Trophoblast cell (in vitro differentiated cells and primary cell): Measurements from ENCODE around the gene TSPAN9.

Experiments used
- DNase-seq, 2 donors: peaks; one replicate each; pipeline ENCODE4 v3.0.0-alpha.2; 2016
- H2AFZ ChIP-seq: 2 replicates; pipeline ENCODE4 v1.6.1; 2013; ENCODE audit warnings: low read length, moderate library complexity, mild to moderate bottlenecking; ENCODE audit not compliant: insufficient read depth, poor library complexity
- H2AK5ac ChIP-seq: 2 replicates; pipeline ENCODE4 v1.6.1; 2013; ENCODE audit warnings: mild to moderate bottlenecking, low read length
- H2BK120ac ChIP-seq: 2 replicates; pipeline ENCODE4 v1.6.1; 2013; ENCODE audit warnings: low read length, mild to moderate bottlenecking, moderate library complexity; ENCODE audit not compliant: insufficient read depth, poor library complexity
- H2BK12ac ChIP-seq: 2 replicates; pipeline ENCODE4 v1.6.1; 2013; ENCODE audit warnings: mild to moderate bottlenecking, low read length, moderate library complexity
- H2BK5ac ChIP-seq: 2 replicates; pipeline ENCODE4 v1.6.1; 2013; ENCODE audit warnings: low read length, low read depth, moderate library complexity, mild to moderate bottlenecking; ENCODE audit not compliant: poor library complexity
- H3K14ac ChIP-seq: 2 replicates; pipeline ENCODE4 v1.6.1; 2013; ENCODE audit warnings: mild to moderate bottlenecking, low read length
- H3K18ac ChIP-seq: 2 replicates; pipeline ENCODE4 v1.6.1; 2013; ENCODE audit warnings: mild to moderate bottlenecking, low read length
- H3K23ac ChIP-seq: 2 replicates; pipeline ENCODE4 v1.6.1; 2013; ENCODE audit warnings: low read length
- H3K27ac ChIP-seq: 2 replicates; pipeline ENCODE4 v1.5.1; 2013; ENCODE audit warnings: low read depth, mild to moderate bottlenecking, inconsistent platforms, low read length, moderate library complexity
- H3K27me3 ChIP-seq: 2 replicates; pipeline ENCODE4 v1.6.1; 2013; ENCODE audit warnings: inconsistent platforms, mild to moderate bottlenecking, low read length, moderate library complexity; ENCODE audit not compliant: insufficient read depth
- H3K36me3 ChIP-seq, 2 experiments: 1 replicate in 1 of 2; 2 replicates in 1 of 2; pipeline ENCODE4 v1.6.1; 2013; ENCODE audit warnings: low read length in 2 of 2, mild to moderate bottlenecking in 2 of 2, moderate library complexity in 1 of 2; ENCODE audit not compliant: insufficient read depth in 2 of 2, control insufficient read depth in 1 of 2
- H3K4ac ChIP-seq: 2 replicates; pipeline ENCODE4 v1.6.1; 2013; ENCODE audit warnings: low read depth, mild to moderate bottlenecking, low read length, moderate library complexity
- H3K4me1 ChIP-seq, 2 experiments: 1 replicate in 1 of 2; 2 replicates in 1 of 2; pipeline ENCODE4 v1.6.1; 2013; ENCODE audit warnings: low read length in 2 of 2, mild to moderate bottlenecking in 2 of 2, moderate library complexity in 1 of 2; ENCODE audit not compliant: insufficient read depth in 2 of 2, control insufficient read depth in 1 of 2
- H3K4me2 ChIP-seq: 2 replicates; pipeline ENCODE4 v1.6.1; 2013; ENCODE audit warnings: inconsistent platforms, mild to moderate bottlenecking, low read length, moderate library complexity
- H3K4me3 ChIP-seq: 2 replicates; pipeline ENCODE4 v1.5.1; 2013; ENCODE audit warnings: mild to moderate bottlenecking, low read depth, low read length, inconsistent platforms
- H3K79me1 ChIP-seq: one replicate; pipeline ENCODE4 v1.6.1; 2013; ENCODE audit warnings: low read length
- H3K79me2 ChIP-seq: 2 replicates; pipeline ENCODE4 v1.6.1; 2013; ENCODE audit warnings: low read length, mild to moderate bottlenecking; ENCODE audit not compliant: control insufficient read depth, insufficient read depth, poor library complexity
- H3K9ac ChIP-seq: 2 replicates; pipeline ENCODE4 v1.6.1; 2013; ENCODE audit warnings: mild to moderate bottlenecking, low read length
- H3K9me3 ChIP-seq: 2 replicates; pipeline ENCODE4 v1.6.1; 2013; ENCODE audit warnings: low read depth, mild to moderate bottlenecking, control low read depth, inconsistent platforms, low read length; ENCODE audit not compliant: insufficient read depth
- H4K12ac ChIP-seq: 2 replicates; pipeline ENCODE4 v1.6.1; 2013; ENCODE audit warnings: low read depth, mild to moderate bottlenecking, low read length, moderate library complexity
- H4K8ac ChIP-seq: 2 replicates; pipeline ENCODE4 v1.6.1; 2013; ENCODE audit warnings: low read depth, mild to moderate bottlenecking, low read length, moderate library complexity
- H4K91ac ChIP-seq: one replicate; pipeline ENCODE4 v1.6.1; 2013; ENCODE audit warnings: low read depth, mild to moderate bottlenecking, low read length, moderate library complexity
- WGBS: extraction: QIAGEN DNeasy Blood & Tissue Kit; methylation state at CpG from one replicate; pipeline ENCODE4 v1.1.7; 2013; ENCODE audit warnings: missing lambda C conversion rate; ENCODE audit not compliant: insufficient read length, insufficient coverage; ENCODE audit errors: extremely low coverage; 5-methylcytosine and 5-hydroxymethylcytosine counted together

TSPAN9 gene

GRCh38 chr12:3200814-3201233, 123.6 kb downstream of the TSPAN9 start:
- peak overlapping the region; percentile 85 for H3K4me2 ChIP-seq

GRCh38 chr12:3201339-3202051, 124.3 kb downstream of the TSPAN9 start:
- Histone ChIP-seq H4K8ac (no peak overlapping the region), H2AK5ac (no peak overlapping the region), H3K27ac (no peak overlapping the region), H2BK120ac (no peak overlapping the region), H2BK5ac (no peak overlapping the region), H3K4me1 (peaks cover 11 to 13% of the 10 kb centered on the region in 2 experiments), H3K4ac (no peak overlapping the region), H3K9ac (no peak overlapping the region), H3K36me3 (peaks cover 0 to 2% of the 10 kb centered on the region in 2 experiments), H2BK12ac (no peak overlapping the region), H3K4me2 (peak overlapping the region; percentile 85), H2AFZ (no peak overlapping the region), H3K4me3 (no peak overlapping the region), H3K79me1 (no peaks in the 10 kb centered on the region), H3K18ac (no peak overlapping the region), H3K79me2 (no peaks in the 10 kb centered on the region), H4K12ac (no peak overlapping the region), H3K14ac (no peak overlapping the region), H3K27me3 (peaks cover 23% of the 10 kb centered on the region), H3K23ac (no peak overlapping the region), H4K91ac (no peak overlapping the region), H3K9me3 (peaks cover 3% of the 10 kb centered on the region)
- WGBS, result no CpG with 5 or more reads among the region's 10 CpGs
- no peak for DNase-seq

More at GRCh38 chr12:3200814-3201233, 123.6 kb downstream of the TSPAN9 start:
- no peak overlapping the region for H4K12ac ChIP-seq
- no peaks in the 10 kb centered on the region for H3K79me1 ChIP-seq
- no peak overlapping the region for H4K8ac ChIP-seq
- no peak overlapping the region for H3K14ac ChIP-seq
- no CpG with 5 or more reads among the region's 41 CpGs for WGBS
- H2BK12ac ChIP-seq, result no peak overlapping the region
- no peak overlapping the region for H3K27ac ChIP-seq
- H3K23ac ChIP-seq, result no peak overlapping the region
- H4K91ac ChIP-seq, result no peak overlapping the region
- H3K36me3 ChIP-seq, result peaks cover 0 to 2% of the 10 kb centered on the region in 2 experiments
- no peak overlapping the region for H2BK5ac ChIP-seq
- no peak for DNase-seq
- no peaks in the 10 kb centered on the region for H3K79me2 ChIP-seq
- no peak overlapping the region for H3K18ac ChIP-seq
- H3K4ac ChIP-seq, result no peak overlapping the region
- H2AK5ac ChIP-seq, result no peak overlapping the region
- H3K9me3 ChIP-seq, result peaks cover 5% of the 10 kb centered on the region
- H2BK120ac ChIP-seq, result no peak overlapping the region
- no peak overlapping the region for H3K9ac ChIP-seq
- no peak overlapping the region for H2AFZ ChIP-seq
- peaks cover 23% of the 10 kb centered on the region for H3K27me3 ChIP-seq
- peaks cover 11 to 13% of the 10 kb centered on the region in 2 experiments for H3K4me1 ChIP-seq
- peak overlapping the region; percentile 61 for H3K4me3 ChIP-seq

DNA sequence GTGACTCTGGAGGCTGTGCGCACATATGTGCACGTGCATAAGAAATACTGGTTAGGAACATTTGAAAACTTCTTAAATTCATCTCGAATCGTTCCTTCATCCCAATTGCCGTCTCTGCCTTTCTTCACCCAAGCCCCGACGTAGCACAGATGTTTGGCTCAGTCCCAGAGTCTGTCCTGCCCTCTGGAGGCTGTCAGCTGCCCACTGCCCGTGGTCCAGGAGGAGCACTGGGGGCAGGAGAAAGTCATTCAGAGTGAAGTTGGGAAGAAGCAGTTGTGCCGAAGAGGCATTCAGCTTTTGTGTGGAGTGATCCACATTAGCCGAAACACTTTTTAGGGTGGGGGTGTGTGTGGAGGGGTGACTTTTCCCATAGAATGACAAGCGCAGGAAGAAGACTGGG, 124.9 kb downstream of the TSPAN9 start:
- no CpG with 5 or more reads among the region's 11 CpGs for WGBS
- no peak overlapping the region for H3K4ac ChIP-seq

GRCh38 chr12:3202734-3203446, 125.7 kb downstream of the TSPAN9 start:
- H3K36me3 ChIP-seq, result peaks cover 0 to 2% of the 10 kb centered on the region in 2 experiments
- no peak overlapping the region for H3K4me3 ChIP-seq
- WGBS, result no CpG with 5 or more reads among the region's 8 CpGs
- H2AFZ ChIP-seq, result no peak overlapping the region
- peaks cover 11 to 13% of the 10 kb centered on the region in 2 experiments for H3K4me1 ChIP-seq
- H3K9ac ChIP-seq, result no peak overlapping the region
- no peak overlapping the region for H3K4ac ChIP-seq
- no peak overlapping the region for H3K14ac ChIP-seq
- H2BK120ac ChIP-seq, result no peak overlapping the region
- peaks cover 23% of the 10 kb centered on the region for H3K27me3 ChIP-seq
- H3K27ac ChIP-seq, result no peak overlapping the region
- H3K79me1 ChIP-seq, result no peaks in the 10 kb centered on the region
- H3K4me2 ChIP-seq, result no peak overlapping the region
- peaks cover 3% of the 10 kb centered on the region for H3K9me3 ChIP-seq
- H3K18ac ChIP-seq, result no peak overlapping the region
- H2BK12ac ChIP-seq, result no peak overlapping the region
- no peak overlapping the region for H4K91ac ChIP-seq
- H3K79me2 ChIP-seq, result no peaks in the 10 kb centered on the region
- peak in 1 of 2 donors; percentile 34 for DNase-seq
- H2BK5ac ChIP-seq, result no peak overlapping the region
- H4K12ac ChIP-seq, result no peak overlapping the region
- H4K8ac ChIP-seq, result no peak overlapping the region
- H2AK5ac ChIP-seq, result no peak overlapping the region
- H3K23ac ChIP-seq, result no peak overlapping the region

More for the DNA sequence above, 124.9 kb downstream of the TSPAN9 start:
- no peak overlapping the region for H2BK5ac ChIP-seq
- peaks cover 11 to 13% of the 10 kb centered on the region in 2 experiments for H3K4me1 ChIP-seq
- no peak overlapping the region for H4K12ac ChIP-seq
- DNase-seq, result no peak
- no peak overlapping the region for H2AK5ac ChIP-seq
- H3K18ac ChIP-seq, result no peak overlapping the region
- H3K27ac ChIP-seq, result no peak overlapping the region
- H3K23ac ChIP-seq, result no peak overlapping the region
- H2BK120ac ChIP-seq, result no peak overlapping the region
- H3K79me1 ChIP-seq, result no peaks in the 10 kb centered on the region
- no peak overlapping the region for H2AFZ ChIP-seq
- H2BK12ac ChIP-seq, result no peak overlapping the region
- no peak overlapping the region for H3K14ac ChIP-seq
- H3K27me3 ChIP-seq, result peaks cover 23% of the 10 kb centered on the region
- H3K9me3 ChIP-seq, result peaks cover 3% of the 10 kb centered on the region
- no peak overlapping the region for H4K91ac ChIP-seq
- H3K79me2 ChIP-seq, result no peaks in the 10 kb centered on the region
- no peak overlapping the region for H3K4me3 ChIP-seq
- no peak overlapping the region for H3K9ac ChIP-seq
- H3K4me2 ChIP-seq, result no peak overlapping the region
- peaks cover 0 to 2% of the 10 kb centered on the region in 2 experiments for H3K36me3 ChIP-seq
- H4K8ac ChIP-seq, result no peak overlapping the region
